PC-3 (cell line): ENCODE measurements around the gene TPK1.

ENCODE experiments used
- EZH2 ChIP-seq: fragments of 300-600 bp; sonication (generic); IDR thresholded peaks from one replicate; pipeline ENCODE4 v1.6.1; 2017; ENCODE audit warnings: antibody characterized with exemption, mild to moderate bottlenecking, low read length; ENCODE audit not compliant: unreplicated experiment
- TF ChIP-seq, protein P1 (sequence below): fragments of 300-600 bp; sonication (generic); conservative IDR thresholded peaks from 2 replicates; pipeline ENCODE4 v1.5.1; 2017; ENCODE audit warnings: antibody characterized with exemption, low read depth, mild to moderate bottlenecking, low read length

DNA sequence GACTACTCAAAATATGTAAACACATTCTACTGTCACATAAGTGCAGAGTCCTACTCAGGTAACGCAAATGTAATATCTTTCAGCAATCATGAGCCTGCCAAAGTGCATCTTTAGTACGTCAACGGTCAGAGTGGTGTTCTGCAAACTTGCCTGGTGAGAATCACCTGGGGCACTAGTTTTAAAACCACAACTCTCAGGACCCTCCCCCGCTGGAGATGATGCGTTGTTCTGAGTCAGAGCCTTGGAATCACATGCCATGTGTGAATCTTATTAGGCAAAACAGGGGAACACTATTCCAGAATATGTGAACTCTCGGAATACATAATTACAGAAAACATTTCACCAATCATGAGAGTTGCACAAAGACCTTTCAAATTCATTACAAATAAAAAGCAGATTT lies 115.7 kb downstream of the TPK1 start:
- TF ChIP-seq, protein P1, sequence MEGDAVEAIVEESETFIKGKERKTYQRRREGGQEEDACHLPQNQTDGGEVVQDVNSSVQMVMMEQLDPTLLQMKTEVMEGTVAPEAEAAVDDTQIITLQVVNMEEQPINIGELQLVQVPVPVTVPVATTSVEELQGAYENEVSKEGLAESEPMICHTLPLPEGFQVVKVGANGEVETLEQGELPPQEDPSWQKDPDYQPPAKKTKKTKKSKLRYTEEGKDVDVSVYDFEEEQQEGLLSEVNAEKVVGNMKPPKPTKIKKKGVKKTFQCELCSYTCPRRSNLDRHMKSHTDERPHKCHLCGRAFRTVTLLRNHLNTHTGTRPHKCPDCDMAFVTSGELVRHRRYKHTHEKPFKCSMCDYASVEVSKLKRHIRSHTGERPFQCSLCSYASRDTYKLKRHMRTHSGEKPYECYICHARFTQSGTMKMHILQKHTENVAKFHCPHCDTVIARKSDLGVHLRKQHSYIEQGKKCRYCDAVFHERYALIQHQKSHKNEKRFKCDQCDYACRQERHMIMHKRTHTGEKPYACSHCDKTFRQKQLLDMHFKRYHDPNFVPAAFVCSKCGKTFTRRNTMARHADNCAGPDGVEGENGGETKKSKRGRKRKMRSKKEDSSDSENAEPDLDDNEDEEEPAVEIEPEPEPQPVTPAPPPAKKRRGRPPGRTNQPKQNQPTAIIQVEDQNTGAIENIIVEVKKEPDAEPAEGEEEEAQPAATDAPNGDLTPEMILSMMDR, result no peak
- no peak for TF ChIP-seq EZH2
